Transverse colon (tissue), 4 donors: ENCODE measurements around the gene IFRD1. TPM values are rescaled to one million over a fixed set of nuclear protein-coding genes. Genes with fewer than 3 reads are reported as not detected.

Source experiments
- DNase-seq: peaks from one replicate; pipeline ENCODE4 v3.0.0-alpha.2; 2019
- H3K27ac ChIP-seq, 4 donors: fragments of 200-600 bp; sonication (generic); 2 replicates each; pipeline ENCODE4 v1.5.1; 2016 to 2018; ENCODE audit warnings: inconsistent platforms in 4 of 4
- H3K27me3 ChIP-seq: fragments of 200-600 bp; sonication (generic); 2 replicates; pipeline ENCODE4 v1.5.1; 2017; ENCODE audit warnings: inconsistent platforms
- H3K36me3 ChIP-seq, 4 donors: fragments of 200-600 bp; sonication (generic); 2 replicates each; pipeline ENCODE4 v1.5.1; 2017 to 2019; ENCODE audit warnings: inconsistent platforms in 4 of 4
- H3K4me1 ChIP-seq, 4 donors: fragments of 200-600 bp; sonication (generic); 2 replicates each; pipeline ENCODE4 v1.5.1; 2017 to 2020; ENCODE audit warnings: inconsistent platforms in 4 of 4
- H3K4me3 ChIP-seq, 4 donors: fragments of 200-600 bp; sonication (generic); 1 replicate in 1 of 4; 2 replicates in 3 of 4; pipeline versions ENCODE4 v1.5.1 to v1.6.1; 2017 to 2019; ENCODE audit warnings: inconsistent platforms in 4 of 4
- H3K9me3 ChIP-seq, 2 donors: fragments of 200-600 bp; sonication (generic); 2 replicates each; pipeline ENCODE4 v1.5.1; 2017 to 2019; ENCODE audit warnings: inconsistent platforms in 2 of 2
- EP300 ChIP-seq: sonication (generic); formaldehyde crosslinking; IDR thresholded peaks from one replicate; pipeline ENCODE4 v1.6.1; 2017; ENCODE audit warnings: antibody characterized with exemption, low read depth
- POLR2A ChIP-seq: fragments of 450-650 bp; IDR thresholded peaks from one replicate; pipeline ENCODE4 v1.6.1; 2016; ENCODE audit warnings: antibody characterized with exemption, mild to moderate bottlenecking, moderate library complexity
- POLR2AphosphoS5 ChIP-seq, 3 donors: sonication (generic); formaldehyde crosslinking; IDR thresholded peaks; one replicate each; pipeline ENCODE4 v1.6.1; 2016; ENCODE audit warnings: antibody characterized with exemption in 3 of 3
- WGBS, 2 donors: methylation state at CpG; one replicate each; pipeline ENCODE4 v1.1.5; 2018; ENCODE audit warnings: low coverage in 1 of 2; 5-methylcytosine and 5-hydroxymethylcytosine counted together
- in situ Hi-C, 4 donors: fragments of 200-750 bp; cut with MboI; loops; one replicate each; pipeline versions ENCODE4 v1.15.0 to v1.15.1; 2017; ENCODE audit warnings: low sequenced_read_pairs in 3 of 4, low pct_ligation_motif_present in 1 of 4, low pct_unique_long_range_greater_than_20kb in 1 of 4
- intact Hi-C: fragments of 100-400 bp; cut with DNase I; formaldehyde crosslinking; loops from one replicate; pipeline ENCODE4 v1.15.1; 2023; ENCODE audit warnings: low total_unique reads
- total RNA-seq, 4 donors: library from RNA; depleted of rRNA; stranded (reverse); fragments of >200 nt; gene quantifications; one replicate each; pipeline ENCODE4 v1.1.0, GENCODE V29; 2016
- TF ChIP-seq, protein P1 (sequence below), 5 experiments: fragments of 200-600 bp in 3 of 5; fragments of 450-650 bp in 2 of 5; sonication (generic) in 3 of 5; IDR thresholded peaks; 1 replicate in 2 of 5; 2 replicates in 3 of 5; pipeline ENCODE4 v1.5.1; 2016 to 2017; ENCODE audit warnings: antibody characterized with exemption in 5 of 5, inconsistent platforms in 3 of 5, mild to moderate bottlenecking in 2 of 5, moderate library complexity in 1 of 5

IFRD1 gene
- total RNA-seq, 4 donors from 2014 or later: 23.3 to 92.7 (median 52.0) TPM

DNA sequence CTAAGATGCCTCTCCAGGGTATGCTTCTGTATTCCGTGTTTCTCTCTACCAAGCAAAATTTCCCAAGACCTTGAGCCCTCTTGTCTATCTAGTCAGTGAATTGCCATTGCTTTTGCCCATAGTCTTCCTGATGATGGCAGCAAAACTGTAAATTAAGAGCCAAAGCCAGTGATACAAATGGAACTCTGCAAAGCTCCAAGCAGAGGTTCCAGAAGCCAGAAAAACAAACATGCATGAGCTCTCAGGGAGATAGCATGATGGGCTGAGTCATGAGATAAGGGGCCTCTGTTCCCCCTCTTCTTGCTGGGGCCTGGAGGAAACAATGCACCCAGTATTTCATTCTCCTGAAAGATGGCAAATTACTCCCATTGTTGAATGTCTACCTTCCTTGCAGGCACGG is 55.2 kb downstream of the IFRD1 start:
- H3K4me1 ChIP-seq: peaks cover 0 to 7% (median 2%) of the 10 kb centered on the region in 4 donors
- H3K4me3 ChIP-seq: no peak overlapping the region
- in situ Hi-C loops: loop anchor here in 1 of 4 donors (25.0 kb wide), 1 partner anchor 743 kb away; no protein-coding TSS in a partner anchor
- no peaks in the 10 kb centered on the region for H3K9me3 ChIP-seq
- DNase-seq: no peak
- WGBS, 2 donors: 76 to 100% methylated on average over 1 to 2 of the region's 2 CpGs
- TF ChIP-seq, protein P1, sequence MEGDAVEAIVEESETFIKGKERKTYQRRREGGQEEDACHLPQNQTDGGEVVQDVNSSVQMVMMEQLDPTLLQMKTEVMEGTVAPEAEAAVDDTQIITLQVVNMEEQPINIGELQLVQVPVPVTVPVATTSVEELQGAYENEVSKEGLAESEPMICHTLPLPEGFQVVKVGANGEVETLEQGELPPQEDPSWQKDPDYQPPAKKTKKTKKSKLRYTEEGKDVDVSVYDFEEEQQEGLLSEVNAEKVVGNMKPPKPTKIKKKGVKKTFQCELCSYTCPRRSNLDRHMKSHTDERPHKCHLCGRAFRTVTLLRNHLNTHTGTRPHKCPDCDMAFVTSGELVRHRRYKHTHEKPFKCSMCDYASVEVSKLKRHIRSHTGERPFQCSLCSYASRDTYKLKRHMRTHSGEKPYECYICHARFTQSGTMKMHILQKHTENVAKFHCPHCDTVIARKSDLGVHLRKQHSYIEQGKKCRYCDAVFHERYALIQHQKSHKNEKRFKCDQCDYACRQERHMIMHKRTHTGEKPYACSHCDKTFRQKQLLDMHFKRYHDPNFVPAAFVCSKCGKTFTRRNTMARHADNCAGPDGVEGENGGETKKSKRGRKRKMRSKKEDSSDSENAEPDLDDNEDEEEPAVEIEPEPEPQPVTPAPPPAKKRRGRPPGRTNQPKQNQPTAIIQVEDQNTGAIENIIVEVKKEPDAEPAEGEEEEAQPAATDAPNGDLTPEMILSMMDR (IDR thresholded peaks at IDR 0.05): no peak
- no peak for TF ChIP-seq EP300
- TF ChIP-seq POLR2A: no peak
- no peak for TF ChIP-seq POLR2AphosphoS5 (IDR thresholded peaks at IDR 0.05)
- no peaks in the 10 kb centered on the region for H3K36me3 ChIP-seq
- H3K27me3 ChIP-seq: no peaks in the 10 kb centered on the region
- intact Hi-C loops: no loop called here
- no peak overlapping the region for H3K27ac ChIP-seq

DNA sequence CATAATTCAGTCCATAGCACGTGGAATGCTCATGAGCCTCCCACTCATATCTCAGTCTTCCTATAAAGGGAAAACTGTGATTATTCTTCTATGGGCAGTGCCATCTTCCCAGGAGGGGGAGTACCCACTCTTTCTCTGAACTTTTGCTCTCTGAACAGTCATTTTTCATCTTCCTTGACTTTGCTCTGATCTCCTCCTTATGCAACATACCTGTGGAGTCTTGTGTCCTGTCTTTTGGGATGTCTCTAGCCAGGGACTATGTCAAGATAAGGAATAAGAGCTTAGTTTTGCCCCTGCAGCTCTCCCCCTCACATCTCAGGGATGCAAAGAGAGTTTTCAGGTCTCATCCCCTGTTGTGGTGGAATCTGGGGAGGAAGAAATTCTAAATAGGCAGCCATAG is 58.1 kb downstream of the IFRD1 start:
- no peak overlapping the region for H3K4me3 ChIP-seq
- no peaks in the 10 kb centered on the region for H3K9me3 ChIP-seq
- no peak for DNase-seq
- no peaks in the 10 kb centered on the region for H3K27me3 ChIP-seq
- no peaks in the 10 kb centered on the region for H3K36me3 ChIP-seq
- intact Hi-C loops (no loop called here), in situ Hi-C loops (loop anchor here in 1 of 4 donors (25.0 kb wide), 1 partner anchor 746 kb away; no protein-coding TSS in a partner anchor)
- H3K27ac ChIP-seq: no peak overlapping the region
- no peaks in the 10 kb centered on the region for H3K4me1 ChIP-seq
- TF ChIP-seq POLR2A: no peak
- TF ChIP-seq, protein P1 (IDR thresholded peaks at IDR 0.05): no peak
- TF ChIP-seq POLR2AphosphoS5 (IDR thresholded peaks at IDR 0.05): no peak
- 43 to 71% methylated on average over 1 of the region's 1 CpG for WGBS, 2 donors

DNA sequence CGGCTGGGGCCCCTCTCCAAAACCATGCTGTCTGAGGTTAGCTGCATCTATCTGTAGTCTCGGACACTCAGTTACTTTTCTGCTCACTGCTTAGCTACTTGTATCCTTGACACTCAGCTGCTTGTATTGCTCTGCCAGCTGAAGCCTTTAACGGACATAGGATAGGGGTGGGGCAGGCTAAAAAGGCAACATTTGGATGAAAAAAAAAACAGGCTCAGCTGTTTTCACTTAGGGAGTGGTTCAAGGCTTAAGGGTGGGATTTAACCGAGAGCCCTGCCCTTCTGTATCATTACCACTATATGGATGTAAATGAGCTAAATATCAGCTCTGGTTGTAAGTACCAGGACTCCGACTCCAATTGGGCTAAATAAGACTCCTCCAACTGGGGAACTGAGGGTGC is 59.1 kb downstream of the IFRD1 start:
- no peaks in the 10 kb centered on the region for H3K36me3 ChIP-seq
- no peak overlapping the region for H3K27ac ChIP-seq
- in situ Hi-C loops: loop anchor here in 1 of 4 donors (25.0 kb wide), 1 partner anchor 747 kb away; no protein-coding TSS in a partner anchor
- intact Hi-C loops: no loop called here
- no peaks in the 10 kb centered on the region for H3K4me1 ChIP-seq
- no peak overlapping the region for H3K4me3 ChIP-seq
- H3K27me3 ChIP-seq: no peaks in the 10 kb centered on the region
- 64 to 80% methylated on average over 2 to 5 of the region's 5 CpGs for WGBS, 2 donors
- DNase-seq: no peak
- no peaks in the 10 kb centered on the region for H3K9me3 ChIP-seq
- no peak for TF ChIP-seq EP300
- TF ChIP-seq, protein P1 (IDR thresholded peaks at IDR 0.05): no peak
- no peak for TF ChIP-seq POLR2A
- TF ChIP-seq POLR2AphosphoS5 (IDR thresholded peaks at IDR 0.05): no peak

DNA sequence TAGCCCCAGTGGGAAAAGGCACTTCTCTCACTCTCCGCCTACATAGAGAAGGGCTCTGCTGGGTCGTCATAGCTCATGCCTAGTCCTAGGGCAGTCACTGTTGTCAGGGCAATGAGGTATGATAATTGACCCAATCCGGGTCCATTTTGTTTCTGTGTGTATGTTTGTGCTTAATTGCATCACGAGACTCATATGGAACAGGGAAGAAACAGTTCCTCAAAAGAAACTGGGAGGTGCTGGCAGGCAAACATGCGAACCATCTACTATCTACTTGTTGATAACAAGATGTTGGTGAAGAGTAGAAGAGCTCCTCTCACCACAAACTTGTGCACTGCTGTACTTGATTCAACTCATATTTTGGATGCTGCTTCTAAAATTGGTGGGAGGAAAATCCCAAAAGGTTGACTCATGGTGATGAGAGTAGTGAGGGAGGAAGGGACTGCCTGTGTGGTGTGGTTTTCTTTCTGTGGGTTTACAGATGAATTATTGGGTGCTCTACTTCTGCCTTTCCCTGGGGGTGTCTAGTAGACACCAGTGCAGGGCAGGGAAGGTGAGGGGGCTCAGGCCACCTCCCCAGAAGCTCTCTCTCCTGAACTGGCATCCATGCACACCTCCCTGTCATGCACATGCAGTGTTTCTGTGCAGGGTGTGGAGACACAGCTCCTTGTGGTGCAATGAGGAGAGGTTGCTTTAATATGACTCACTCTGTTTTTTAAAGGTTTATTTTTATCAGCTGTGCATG is 59.9 kb downstream of the IFRD1 start:
- TF ChIP-seq EP300 (no peak), POLR2A (no peak), POLR2AphosphoS5 (IDR thresholded peaks at IDR 0.05) (no peak)
- TF ChIP-seq, protein P1 (IDR thresholded peaks at IDR 0.05): no peak

More for the DNA sequence above, 59.9 kb downstream of the IFRD1 start:
- no peaks in the 10 kb centered on the region for H3K27me3 ChIP-seq
- no peaks in the 10 kb centered on the region for H3K9me3 ChIP-seq
- in situ Hi-C loops (loop anchor here in 1 of 4 donors (25.0 kb wide), 1 partner anchor 748 kb away; no protein-coding TSS in a partner anchor), intact Hi-C loops (no loop called here)
- WGBS, 2 donors: 41 to 74% methylated on average over 5 of the region's 5 CpGs
- H3K4me1 ChIP-seq: no peaks in the 10 kb centered on the region
- no peak overlapping the region for H3K4me3 ChIP-seq
- H3K27ac ChIP-seq: no peak overlapping the region
- DNase-seq: no peak
- H3K36me3 ChIP-seq: no peaks in the 10 kb centered on the region
